HG03469 (cell line): ENCODE data around the gene DDX28.
A peak's percentile ranks its signal among the peaks of the same experiment; 100 is the strongest.
"Not testable (repeated sequence)": the region's sequence is repeated elsewhere in the genome, so short reads cannot be mapped to it uniquely, and the experiment has no call there.

Source experiments
- ATAC-seq: cut with Tn5 transposase; IDR thresholded peaks from one replicate; pipeline ENCODE4 v1.9.1; 2021; ENCODE audit warnings: mild to moderate bottlenecking, moderate library complexity, moderate number of reproducible peaks; ENCODE audit not compliant: unreplicated experiment

Gene DDX28

GRCh38 chr16:67995423-67995822 is 27.6 kb downstream of the DDX28 start:
- ATAC-seq: no peak

DNA sequence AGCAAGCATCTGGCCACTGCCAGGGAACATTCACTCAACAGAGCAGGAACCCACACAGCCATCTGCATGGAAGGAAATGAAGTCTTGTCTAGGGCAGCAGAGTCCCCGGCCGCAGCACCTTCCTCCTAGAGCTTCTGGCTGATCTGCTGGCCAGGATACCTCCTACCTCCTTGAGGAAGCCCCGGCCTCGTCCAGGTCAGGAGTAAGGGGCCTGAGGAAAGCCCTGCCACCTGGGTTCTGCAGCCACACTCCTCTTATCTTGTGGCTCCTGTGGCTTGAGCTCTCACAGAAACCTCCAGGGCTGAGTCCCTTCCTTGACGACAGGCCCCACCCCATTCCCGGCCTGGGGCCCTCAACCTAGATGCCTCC is 29.0 kb downstream of the DDX28 start:
- ATAC-seq: not testable (repeated sequence)

- ATAC-seq: peak; percentile 47
These were observed 29.6 kb downstream of the DDX28 start for GRCh38 chr16:67993207-67994039.

GRCh38 chr16:67992661-67993206 is 30.3 kb downstream of the DDX28 start:
- no peak for ATAC-seq

GRCh38 chr16:67990018-67990386 is 33.0 kb downstream of the DDX28 start:
- ATAC-seq: no peak

DNA sequence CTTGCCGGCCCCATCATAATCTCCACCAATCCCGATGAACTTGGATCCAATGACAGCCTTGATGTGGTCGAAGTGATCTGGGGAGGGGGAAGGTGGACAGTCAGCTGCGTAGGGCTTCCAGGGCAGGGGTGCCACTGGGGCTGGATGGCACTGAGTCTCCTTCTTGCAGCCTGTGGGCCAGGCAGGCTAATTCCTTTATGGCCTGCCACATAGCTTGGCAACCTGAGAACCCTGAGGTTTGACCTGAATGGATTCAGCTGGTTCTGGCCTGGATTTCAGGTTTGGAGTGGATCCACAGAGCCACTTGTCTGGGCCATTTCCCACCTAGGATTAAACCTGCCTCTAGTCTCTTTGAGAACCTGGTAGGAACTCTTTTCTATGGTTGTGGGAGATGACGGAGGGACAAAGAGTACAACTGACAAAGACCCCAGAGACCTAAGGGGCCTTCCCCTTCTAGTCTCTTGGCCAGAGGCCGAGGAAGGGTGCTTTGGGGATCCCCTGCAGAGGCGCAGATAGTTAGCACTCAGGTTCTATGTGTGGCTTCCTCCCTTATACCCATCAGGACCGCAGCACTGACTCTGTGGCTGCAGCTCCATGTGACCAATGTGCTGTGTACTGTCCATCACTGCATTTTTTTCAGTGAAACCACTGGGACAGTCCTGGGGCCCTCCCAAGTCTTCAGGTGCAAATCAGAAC is 33.6 kb downstream of the DDX28 start:
- no peak for ATAC-seq

DNA sequence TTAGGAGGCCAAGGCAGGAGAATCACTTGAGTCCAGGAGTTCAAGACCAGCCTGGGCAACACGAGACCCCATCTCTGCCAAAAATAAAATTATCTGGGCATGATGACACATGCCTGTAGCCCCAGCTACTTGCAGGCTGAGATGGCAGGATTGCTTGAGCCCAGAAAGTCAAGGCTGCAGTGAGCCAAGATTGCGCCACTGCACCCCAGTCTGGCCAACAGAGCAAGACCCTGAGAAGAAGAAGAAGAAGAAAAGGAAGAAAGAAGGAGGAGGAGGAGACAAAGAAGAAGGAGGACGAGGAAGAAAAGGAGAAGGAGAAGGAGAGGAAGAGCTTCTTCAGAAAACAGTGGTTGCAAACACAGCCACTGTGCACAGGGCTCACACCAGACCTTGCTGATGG is 34.4 kb downstream of the DDX28 start:
- no peak for ATAC-seq

DNA sequence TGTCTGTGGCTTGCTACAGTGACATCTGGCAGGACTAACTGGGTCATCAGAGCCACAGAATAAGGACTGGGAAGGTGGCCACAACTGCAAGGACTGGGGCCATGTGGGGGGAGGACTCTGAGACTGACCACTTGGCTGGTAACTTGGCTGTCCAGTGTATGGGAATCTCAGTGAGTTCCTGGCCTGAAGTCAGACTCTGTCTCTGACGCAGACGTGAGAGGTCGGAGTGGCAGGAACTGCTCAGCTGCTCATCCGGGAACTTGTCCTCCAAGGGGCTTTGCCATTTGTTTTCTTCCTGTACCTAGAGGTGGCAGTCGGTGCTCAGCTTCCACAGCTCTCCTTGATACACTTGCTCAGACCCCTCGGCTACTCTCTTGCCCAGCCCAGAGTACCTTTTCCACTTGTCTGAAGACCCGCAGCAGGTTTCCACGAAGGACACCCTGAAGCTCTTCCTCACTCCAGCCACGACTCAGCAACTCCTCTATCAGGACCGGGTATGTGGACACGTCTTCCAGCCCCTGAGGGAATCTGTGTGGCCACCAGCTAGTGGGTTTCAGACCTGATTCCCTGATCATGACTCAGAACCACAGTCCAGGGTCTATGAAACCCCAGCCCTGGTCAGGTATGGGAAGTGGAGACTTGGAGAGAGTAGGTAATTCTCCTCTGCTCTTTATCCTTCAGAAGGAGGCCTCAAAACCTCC is 35.4 kb downstream of the DDX28 start:
- ATAC-seq: no peak

DNA sequence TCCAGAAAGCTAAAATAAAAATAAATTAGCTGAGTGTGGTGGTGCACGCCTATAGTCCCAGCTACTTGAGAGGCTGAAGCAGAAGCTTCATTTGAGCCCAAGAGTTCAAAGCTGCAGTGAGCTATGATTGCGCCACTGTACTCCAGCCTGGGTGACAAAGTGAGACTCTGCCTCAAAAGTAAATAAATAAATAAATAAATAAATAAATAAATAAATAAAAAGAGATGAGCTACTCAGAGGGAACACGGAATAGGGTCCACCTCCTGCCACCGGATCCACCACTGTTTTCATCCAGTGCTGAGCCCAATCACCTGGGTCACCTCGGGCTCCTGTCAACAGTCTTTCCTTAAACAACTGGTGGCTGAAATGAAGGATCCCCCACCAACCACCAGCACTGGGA is 36.1 kb downstream of the DDX28 start:
- no peak for ATAC-seq

DNA sequence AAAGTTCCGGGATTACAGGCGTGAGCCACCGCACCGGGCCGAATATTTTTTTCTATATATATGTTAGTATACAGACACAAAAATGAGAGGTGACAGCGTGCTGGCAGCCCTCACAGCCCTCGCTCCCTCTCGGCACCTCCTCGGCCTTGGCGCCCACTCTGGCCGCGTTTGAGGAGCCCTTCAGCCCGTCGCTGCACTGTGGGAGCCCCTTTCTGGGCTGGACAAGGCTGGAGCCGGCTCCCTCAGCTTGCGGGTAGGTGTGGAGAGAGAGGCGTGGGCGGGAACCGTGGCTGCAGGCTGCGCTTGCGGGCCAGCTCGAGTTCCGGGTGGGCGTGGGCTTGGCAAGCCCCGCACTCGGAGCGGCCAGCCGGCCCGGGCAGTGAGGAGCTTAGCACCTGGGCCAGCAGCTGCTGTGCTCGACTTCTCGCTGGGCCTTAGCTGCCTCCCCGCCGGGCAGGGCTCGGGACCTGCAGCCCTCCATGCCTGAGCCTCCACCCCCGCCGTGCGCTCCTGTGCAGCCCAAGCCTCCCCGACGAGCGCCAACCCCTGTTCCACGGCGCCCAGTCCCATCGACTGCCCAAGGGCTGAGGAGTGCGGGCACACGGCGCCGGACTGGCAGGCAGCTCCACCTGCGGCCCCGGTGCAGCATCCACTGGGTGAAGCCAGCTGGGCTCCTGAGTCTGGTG is 40.9 kb downstream of the DDX28 start:
- ATAC-seq: no peak

- ATAC-seq: no peak
These were observed 42.9 kb downstream of the DDX28 start, which contains the start of gene DPEP3 for GRCh38 chr16:67979955-67980678. TSS of gene DPEP3 (minus strand) at chr16:67980499. CDS start at chr16:67980380, 119 bp downstream.

DNA sequence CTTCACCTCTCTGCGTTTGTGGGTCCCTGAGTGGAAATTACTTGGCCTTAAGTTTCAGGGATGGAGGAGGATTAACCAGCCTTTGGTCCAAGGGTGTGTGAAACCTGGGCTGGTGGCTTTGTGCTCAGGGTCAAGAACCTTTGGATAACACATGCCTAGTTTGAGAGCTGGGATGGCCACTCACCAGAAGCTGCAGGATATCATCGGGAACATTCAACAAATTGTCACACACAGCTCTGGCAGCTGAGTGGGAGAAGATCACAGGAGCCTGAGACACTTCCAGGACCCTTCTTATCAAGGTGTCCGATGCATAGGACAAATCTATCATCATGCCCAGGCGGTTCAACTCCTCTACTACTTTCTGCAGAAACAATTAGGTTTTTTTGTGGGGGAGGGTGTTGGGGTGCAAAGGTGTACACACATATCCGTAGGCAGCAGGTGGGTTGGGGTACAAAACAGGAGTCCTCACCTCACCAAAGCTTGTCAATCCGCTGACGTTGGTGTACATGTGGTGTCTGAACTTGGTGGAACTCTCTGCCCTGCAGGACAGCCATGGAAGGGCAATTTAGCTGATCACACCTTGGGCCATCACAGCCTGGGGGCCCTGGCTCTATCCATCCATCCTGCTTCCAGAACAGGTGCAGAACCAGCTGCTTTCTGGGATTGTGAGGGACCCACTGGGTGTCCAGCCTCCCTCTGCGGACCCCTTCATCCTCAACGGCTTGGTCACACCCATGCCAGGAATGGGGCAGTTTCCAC is 45.4 kb downstream of the DDX28 start:
- ATAC-seq: no peak

DNA sequence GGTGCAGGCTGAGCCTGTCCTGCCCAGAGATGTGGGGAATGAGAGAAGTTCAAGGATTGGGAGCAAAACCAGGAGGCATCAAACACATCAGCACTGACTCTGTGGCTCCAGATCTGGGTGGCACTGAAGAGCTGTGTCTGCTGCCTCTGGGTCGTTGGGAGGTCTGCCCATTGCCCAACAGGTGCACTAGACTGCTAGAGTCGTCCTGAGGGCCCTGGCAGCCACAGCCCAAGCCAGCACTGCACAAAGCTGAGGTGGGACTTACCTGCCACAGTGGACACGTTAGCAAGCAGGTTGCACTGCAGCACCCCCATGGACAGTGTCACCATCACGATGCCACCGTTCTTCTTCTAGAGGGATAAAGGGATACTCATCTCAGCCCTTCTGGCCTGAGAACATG is 46.0 kb downstream of the DDX28 start:
- ATAC-seq: no peak

GRCh38 chr16:67976205-67976604 is 46.8 kb downstream of the DDX28 start:
- no peak for ATAC-seq

DNA sequence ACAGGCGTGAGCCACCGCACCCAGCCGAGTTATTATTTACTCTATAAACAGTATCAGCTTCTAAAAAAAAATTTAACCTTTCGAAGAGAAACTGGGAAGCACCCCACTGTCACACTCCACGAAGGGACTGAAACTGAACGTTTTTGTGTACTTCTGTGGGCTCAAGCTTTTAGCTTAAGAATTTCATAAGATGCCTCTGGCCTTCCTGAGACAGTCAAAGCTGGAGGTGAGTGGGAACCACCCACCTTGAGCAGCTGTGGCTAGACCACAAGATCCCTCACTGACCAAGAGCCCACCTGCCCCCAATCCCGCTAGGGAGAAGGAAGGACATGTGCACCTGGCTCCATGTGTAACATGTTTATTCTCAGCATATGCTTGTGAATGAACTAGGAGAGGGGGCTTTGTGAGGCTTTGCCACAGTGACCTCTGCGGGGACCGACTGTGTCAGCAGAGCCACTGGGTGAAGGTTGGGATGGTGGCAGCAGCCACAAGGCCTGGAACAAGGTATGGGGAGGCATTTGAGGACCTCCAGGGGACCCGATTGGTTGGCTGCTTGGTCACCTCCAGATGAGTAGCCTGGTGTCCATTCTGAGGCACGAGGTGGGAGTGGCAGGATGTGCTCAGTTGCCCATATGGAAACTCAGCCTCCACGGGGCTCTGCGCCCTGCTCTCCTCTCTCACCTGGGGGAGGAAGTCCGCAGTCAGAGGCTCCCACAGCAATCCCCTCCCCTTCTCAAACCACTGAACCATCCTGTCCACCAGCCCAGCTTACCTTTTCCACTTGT is 47.5 kb downstream of the DDX28 start:
- no peak for ATAC-seq

DNA sequence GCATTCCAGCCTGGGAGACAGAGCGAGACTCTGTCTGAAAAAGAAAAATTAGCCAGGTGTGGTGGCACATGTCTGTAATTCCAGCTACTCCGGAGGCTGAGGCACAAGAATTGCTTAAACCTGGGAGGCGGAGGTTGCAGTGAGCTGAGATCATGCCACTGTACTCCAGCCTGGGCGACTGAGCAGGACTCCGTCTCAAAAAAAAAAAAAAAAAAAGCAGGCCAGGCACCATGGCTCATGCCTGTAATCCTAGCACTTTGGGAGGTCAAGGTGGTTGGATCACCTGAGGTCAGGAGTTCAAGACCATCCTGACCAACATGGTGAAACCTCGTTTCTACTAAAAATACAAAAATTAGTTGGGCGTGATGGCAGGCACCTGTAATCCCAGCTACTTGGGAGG is 50.7 kb downstream of the DDX28 start:
- ATAC-seq: not testable (repeated sequence)

DNA sequence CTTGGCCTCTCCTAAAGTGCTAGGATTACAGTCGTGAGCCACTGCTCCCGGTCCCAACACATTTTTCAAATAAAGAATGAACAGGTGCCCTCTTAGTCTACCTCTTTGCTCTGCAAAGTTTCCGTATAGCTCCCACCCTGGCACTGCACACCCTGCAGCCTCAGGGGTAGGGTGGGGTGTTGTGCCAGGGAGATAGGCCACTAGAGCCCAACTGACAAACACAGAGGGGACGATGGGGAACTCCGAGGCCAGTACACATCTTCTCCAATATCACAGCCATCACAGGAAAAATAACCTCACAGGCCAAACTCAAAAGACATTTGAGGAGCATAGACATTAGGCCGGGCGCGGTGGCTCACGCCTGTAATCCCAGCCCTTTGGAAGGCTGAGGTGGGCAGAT is 51.9 kb downstream of the DDX28 start:
- no peak for ATAC-seq
